ENCODE measurements around the gene GCC1.
"Not testable (repeated sequence)": the region's sequence is repeated elsewhere in the genome, so short reads cannot be mapped to it uniquely, and the experiment has no call there.

GCC1 gene

DNA sequence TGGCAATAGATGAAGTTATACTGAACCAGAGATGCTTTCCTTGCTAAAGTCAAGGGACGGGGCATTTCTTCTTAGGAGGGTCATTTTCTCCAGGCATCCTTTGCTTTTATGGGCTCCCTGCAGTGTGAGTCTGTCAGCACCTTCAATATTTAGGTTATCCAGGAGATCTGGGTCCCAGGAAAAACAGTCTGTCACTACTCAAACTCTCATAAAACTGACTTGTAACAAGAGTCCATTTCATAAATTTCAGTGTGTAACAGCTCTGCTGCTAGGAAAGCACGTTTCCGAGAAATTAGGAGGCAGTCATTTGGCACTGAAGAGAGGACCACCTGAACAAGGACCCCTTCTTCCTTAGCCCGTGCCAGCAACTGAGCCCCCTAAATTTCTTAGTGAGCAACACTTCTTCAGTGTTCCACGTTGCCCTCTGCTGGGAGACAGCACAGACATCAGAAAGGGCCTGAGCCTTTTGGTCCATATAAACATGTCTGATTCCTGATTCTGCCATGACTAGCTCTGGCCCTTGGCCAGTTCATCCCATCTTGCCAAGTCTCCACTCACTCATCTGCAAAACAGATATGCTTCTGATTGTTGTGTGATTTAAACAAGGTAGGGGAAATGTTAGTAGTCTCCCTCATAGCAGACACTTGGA is 7.2 kb downstream of the GCC1 start:
- no peak overlapping the region for H3K4me3 ChIP-seq (ENCODE audit: control insufficient read depth, low read depth, low read length)
- DNase-seq (ENCODE audit: low read depth), result no peak
- TF ChIP-seq CTCF (IDR thresholded peaks at IDR 0.05; ENCODE audit: control insufficient read depth, insufficient read depth, low read depth, low read length, missing control alignments), result peak; percentile 37

DNA sequence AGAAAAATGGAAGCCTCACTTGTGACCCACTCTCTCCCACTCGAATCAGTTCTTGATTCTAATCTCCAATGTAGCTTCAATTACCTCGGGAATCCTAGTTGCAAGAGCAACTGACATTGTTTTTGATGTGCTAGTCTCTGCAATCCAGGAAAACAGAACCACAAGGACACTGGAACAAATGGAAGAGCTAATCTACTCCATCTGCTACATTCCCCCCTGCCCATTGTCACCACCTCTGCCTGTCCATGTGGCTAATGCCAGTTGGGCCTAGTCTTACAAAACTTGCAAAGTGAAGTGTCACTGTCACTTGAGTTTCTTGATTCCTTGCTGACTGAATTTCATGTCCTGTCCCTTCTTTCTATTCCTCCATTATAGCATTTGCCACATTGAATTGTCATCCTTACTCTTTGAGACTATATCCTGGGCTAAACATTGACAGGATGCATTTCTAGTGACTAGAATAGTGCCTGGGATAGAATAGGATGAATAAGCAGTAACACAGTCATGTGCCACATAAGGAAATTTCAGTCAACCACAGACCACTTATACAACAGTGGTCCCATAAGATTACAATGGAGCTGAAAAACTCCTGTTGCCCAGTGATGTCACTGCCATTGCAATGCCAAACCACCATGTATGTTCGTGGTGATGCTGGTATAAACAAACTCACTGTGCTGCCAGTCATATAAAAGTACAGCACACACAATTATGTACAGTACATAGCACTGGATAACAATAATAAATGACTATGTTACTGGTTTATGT is 13.5 kb downstream of the GCC1 start:
- DNase-seq (ENCODE audit: low read depth), result no peak
- TF ChIP-seq CTCF (IDR thresholded peaks at IDR 0.05; ENCODE audit: control insufficient read depth, insufficient read depth, low read depth, low read length, missing control alignments), result no peak

GRCh38 chr7:127568034-127568433 is 17.4 kb downstream of the GCC1 start:
- DNase-seq (ENCODE audit: low read depth); H3K4me3 ChIP-seq (ENCODE audit: control insufficient read depth, low read depth, low read length): not testable (repeated sequence)

More for the DNA sequence above, 13.5 kb downstream of the GCC1 start:
- H3K4me3 ChIP-seq (ENCODE audit: control insufficient read depth, low read depth, low read length), result no peak overlapping the region

GRCh38 chr7:127566242-127566641 is 19.2 kb downstream of the GCC1 start:
- no peak overlapping the region for H3K4me3 ChIP-seq (ENCODE audit: control insufficient read depth, low read depth, low read length)
- no peak for TF ChIP-seq CTCF (IDR thresholded peaks at IDR 0.05; ENCODE audit: control insufficient read depth, insufficient read depth, low read depth, low read length, missing control alignments)
- DNase-seq (ENCODE audit: low read depth), result no peak

- TF ChIP-seq CTCF (IDR thresholded peaks at IDR 0.05; ENCODE audit: control insufficient read depth, insufficient read depth, low read depth, low read length, missing control alignments), result no peak
- DNase-seq (ENCODE audit: low read depth), result no peak
- H3K4me3 ChIP-seq (ENCODE audit: control insufficient read depth, low read depth, low read length), result no peak overlapping the region
Measured at GRCh38 chr7:127557803-127558202, 27.6 kb downstream of the GCC1 start.

DNA sequence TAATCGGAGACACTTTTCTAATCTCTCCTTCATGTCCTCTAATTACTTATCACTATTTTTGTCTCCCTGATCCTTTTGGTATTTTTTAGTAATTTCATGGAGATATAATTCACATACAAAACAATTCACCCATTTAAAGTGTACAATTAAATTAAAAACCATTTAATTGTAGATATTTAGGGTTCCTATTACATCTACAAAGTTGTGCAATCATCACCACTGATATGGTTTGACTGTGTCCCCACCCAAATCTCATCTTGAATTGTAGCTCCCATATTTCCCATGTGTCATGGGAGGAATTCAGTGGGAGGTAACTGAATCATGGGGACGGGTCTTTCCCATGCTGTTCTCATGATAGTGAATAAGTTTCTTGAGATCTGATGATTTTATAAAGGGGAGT is 29.0 kb downstream of the GCC1 start:
- no peak overlapping the region for H3K4me3 ChIP-seq (ENCODE audit: control insufficient read depth, low read depth, low read length)
- TF ChIP-seq CTCF (IDR thresholded peaks at IDR 0.05; ENCODE audit: control insufficient read depth, insufficient read depth, low read depth, low read length, missing control alignments), result no peak
- no peak for DNase-seq (ENCODE audit: low read depth)

GRCh38 chr7:127551941-127552340 is 33.5 kb downstream of the GCC1 start:
- H3K4me3 ChIP-seq (ENCODE audit: control insufficient read depth, low read depth, low read length), result no peak overlapping the region
- DNase-seq (ENCODE audit: low read depth), result no peak
- no peak for TF ChIP-seq CTCF (IDR thresholded peaks at IDR 0.05; ENCODE audit: control insufficient read depth, insufficient read depth, low read depth, low read length, missing control alignments)
